Urothelium cell line (cell line): ENCODE results near the gene TMEM250.

Experiments
- DNase-seq: peaks from one replicate; pipeline ENCODE4 v3.0.0; 2011; ENCODE audit warnings: low spot score, mixed read lengths
- FAIRE-seq: peaks from 2 replicates; lab custom pipeline; 2011; peaks lifted over from hg19 to GRCh38; lab: Jason Lieb, UNC

TMEM250 gene

GRCh38 chr9:136098210-136098609 is 20.5 kb downstream of the TMEM250 start:
- DNase-seq (no peak), FAIRE-seq (no peak)

DNA sequence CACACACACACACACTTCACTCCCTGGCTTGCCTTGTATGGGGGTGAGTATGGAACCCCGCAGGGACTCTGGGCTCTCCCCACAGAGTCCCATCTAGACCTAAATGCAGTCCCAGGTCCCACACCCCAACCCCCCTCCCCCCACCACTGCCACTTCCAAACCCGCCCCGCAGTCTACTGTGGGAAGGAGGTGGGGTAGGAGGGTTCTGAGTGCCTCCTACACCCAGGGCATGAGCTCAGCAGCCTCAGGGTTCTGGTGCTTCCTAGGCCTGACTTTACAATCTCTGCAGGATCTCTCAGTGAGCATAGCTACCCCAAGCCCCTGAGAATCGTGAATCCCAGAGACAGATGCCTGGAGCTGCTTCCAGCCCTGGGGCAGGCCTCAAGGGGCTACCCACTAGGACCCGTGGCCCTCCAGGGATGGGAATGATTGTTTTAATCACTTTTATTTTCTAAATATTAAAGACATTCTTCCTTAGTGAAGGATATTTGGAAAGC is 22.1 kb downstream of the TMEM250 start:
- no peak for DNase-seq
- no peak for FAIRE-seq

DNA sequence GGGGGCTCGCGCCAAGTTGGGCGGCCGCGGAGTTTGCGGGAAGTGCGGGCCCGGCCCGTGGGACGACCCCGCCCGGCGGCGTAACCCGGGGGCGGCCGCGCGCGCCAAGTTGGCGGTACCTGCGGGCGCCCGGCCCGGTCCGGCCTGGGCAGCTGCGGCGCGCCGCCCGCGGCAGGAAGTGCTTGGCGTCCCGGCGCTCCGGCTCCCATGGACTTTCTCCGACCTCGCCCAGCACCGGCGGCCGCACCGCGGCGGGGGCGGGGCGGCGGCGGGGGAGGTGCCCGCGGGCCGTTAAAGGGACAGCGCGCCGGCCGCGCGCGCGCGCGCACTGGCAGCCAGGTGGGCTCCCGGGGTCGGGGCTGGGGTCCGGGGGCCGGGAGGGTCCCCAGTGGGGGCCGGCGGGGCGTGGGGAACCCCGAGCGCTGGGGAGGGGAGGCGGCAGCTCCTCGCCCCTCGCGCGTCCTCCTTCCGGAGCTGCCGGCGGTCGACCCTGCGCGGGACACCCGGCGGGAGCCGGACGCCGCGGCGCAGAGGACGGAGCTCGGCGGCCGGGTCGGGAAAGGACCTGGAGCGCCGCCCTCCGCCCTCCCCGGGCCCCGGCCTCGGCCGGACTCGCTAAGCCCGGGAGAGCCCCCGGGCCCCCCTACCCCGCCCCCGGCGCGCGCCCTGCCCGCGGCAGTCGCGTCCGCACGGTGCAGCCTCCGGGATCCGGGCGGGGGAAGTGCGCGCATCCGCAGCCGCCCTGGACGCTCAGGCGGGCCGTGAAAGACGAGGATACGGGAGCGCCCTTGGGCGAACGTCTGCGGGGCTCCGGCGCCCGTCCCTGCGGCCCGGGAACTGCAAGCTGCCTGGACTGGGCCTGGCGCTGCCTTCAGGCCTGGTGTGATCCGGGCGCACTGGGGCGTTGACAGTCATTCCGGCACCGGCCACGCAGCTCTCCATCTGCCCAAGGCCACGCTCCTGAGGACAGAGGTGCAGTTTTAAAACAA is 23.3 kb downstream of the TMEM250 start, which contains the start of gene NACC2:
NACC2 (minus strand) TSS at position 220 of the 989 bp plus-strand sequence. CDS start 44,768 bp downstream, outside the sequence.
- DNase-seq (peak; percentile 77), FAIRE-seq (no peak)

- FAIRE-seq (no peak), DNase-seq (peak; percentile 70)
These were observed 24.4 kb downstream of the TMEM250 start for GRCh38 chr9:136093995-136094881.

DNA sequence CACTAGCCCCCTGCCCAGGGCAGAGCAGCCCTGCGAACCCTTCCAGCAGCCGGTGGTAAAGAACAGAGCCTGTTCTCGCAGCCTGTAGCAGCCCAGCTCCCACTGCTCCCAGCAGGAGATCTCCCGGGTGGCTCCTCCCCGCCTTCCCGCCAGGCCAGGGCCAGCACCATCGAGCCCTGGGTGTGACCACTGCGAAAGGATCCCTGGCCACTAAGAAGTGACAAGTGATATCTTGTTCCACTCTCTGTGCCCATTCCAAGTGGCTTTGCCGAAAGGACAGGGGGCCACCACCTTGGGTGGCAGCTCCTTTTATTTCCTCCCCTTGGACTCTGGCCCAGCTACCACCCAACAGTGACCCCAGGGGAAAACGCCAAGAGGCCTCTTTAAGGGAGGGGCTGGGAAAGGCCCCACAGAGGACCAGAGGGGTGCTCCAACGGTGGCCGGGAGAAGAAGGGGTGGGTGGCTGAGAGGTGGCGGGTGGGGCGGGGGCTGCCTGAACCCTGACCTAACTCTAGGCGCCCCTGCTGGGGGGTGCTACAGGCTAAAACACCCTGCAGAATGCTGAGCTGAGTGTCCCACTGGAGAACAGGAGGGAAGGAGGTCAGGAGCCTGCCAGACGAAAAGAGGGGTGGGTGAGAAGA is 25.2 kb downstream of the TMEM250 start:
- FAIRE-seq (no peak), DNase-seq (peak; percentile 23)

DNA sequence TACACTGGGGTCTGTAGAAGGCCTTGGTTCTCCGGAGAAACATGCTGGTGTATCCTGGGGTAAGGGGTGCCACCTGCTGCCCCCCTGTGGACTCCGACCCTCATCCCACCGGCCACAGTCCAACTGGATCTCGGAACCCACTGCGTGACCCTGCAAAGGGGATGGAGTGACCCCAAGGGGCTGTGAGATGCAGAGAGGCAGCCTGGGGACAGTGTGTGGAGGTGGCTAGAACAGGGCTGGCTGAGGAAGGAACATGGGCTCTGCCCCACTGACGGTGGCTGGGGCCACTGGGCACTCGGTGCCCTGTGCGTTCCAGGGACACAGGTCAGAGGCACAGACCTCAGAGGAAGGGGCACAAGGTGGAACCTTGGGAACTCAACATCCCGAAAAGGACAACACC is 25.9 kb downstream of the TMEM250 start:
- DNase-seq (no peak), FAIRE-seq (no peak)

DNA sequence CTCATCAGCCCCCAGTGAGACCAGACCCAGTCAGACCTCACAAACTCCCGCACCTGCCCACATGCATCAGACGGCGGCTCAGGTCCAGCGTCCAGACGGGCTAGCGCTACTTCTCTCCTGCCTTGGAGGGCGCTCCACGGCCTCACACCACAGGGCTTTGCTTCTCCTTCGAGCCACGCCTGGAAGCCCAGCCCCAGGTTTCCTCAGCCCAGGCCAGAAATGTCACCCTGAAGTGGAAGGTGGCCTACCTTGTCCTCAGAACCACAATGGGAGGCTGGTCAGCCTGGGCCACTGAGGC is 26.4 kb downstream of the TMEM250 start:
- FAIRE-seq, result no peak

DNA sequence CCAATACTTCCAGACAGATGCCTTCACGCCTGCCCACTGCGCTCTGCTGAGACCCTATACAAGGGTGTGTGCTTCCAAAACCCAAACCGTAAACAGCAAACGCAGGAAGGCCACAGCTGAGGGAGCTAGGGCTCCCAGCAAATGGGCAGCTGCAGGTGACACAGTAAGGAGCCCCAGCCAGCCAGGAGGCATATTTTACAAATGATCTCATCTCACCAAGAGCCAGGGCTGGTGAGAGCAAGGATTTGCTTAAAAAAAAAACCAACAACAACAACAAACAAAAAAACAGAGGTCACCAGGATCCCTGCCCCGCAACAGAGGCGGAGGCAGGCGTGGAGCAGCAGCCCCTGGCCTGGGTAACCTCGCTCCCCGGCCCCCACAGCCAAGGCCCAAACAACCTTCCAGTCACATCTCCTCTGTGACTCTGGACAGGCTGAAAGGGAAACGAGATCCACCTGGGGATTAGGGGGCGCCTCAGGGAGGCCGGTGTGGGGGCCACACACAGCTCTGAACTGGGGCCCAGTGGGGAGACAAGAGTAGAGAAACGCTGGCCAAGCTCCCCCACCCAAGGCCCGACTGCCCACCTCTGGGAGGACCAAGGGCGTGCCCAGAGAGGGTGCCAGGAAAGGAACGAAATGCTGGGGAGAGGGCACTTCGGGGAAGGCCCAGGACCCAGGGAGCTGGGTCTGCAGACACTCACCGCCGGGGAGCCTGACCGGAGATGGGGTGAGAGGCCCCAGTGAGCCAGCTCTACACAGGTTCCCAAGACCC is 26.9 kb downstream of the TMEM250 start:
- FAIRE-seq (no peak), DNase-seq (no peak)

More for the DNA sequence above, 26.4 kb downstream of the TMEM250 start:
- no peak for DNase-seq

- FAIRE-seq, result no peak
- DNase-seq, result no peak
These were observed 27.7 kb downstream of the TMEM250 start for GRCh38 chr9:136090768-136091581.

DNA sequence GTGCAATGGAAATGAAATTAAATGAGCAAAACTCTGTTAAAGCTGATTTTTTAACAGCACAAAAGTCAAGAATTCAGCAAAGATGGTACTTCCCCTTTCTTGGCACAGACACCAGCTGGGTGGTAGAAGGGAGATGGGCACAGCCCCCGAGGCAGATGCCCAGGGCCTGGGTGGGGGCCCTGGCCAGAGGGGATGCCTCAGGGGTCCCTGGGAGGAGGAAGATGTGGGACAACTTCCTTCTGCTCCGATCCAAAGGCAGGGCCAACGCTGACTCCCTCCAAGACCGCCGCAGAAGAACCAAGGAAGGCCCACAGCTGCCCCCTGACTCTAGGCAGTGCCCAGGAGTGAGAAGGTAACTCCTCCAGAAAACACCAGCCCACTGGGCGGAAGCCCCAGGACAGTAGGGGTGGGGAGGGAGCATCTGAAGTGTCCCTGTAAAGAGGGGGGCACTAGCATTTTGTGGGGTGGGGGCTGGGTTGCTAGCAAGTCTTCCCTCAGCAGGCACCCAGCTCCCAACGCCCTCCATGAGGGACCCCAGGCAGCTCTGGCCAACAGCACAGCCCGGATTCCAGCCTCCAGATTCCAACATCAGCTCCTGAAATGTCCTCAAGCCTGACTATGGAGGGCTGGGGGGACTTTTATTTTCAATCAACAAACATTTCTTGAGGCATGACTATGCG is 28.5 kb downstream of the TMEM250 start:
- no peak for DNase-seq

GRCh38 chr9:136089697-136090045 is 29.0 kb downstream of the TMEM250 start:
- FAIRE-seq, result no peak
- no peak for DNase-seq

More for the DNA sequence above, 28.5 kb downstream of the TMEM250 start:
- FAIRE-seq, result no peak

GRCh38 chr9:136088939-136089696 is 29.6 kb downstream of the TMEM250 start:
- no peak for FAIRE-seq

DNA sequence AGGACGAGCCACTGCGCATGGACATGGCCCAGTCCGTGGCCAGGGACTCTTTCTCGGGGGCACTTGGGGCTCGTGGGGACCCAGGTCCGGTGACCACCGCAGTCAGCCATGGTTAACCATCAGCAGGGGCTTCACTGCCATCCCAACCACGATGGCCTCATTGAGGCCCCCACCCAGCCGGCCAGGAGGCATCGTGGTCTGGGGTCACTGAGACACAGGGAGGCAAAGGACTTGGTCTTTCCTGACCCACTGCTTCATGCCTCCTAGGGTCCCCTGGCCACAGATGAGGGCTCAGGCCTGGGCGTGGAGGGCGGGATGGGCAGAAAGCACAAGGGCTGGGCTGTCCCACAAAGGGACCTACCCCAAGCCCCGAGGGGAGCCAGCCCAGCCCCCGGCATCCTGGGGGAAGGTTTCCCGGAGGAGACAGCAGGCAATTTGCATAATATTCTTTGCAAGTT is 30.2 kb downstream of the TMEM250 start:
- DNase-seq (no peak), FAIRE-seq (no peak)

More at GRCh38 chr9:136088939-136089696, 29.6 kb downstream of the TMEM250 start:
- no peak for DNase-seq

GRCh38 chr9:136087741-136088480 is 30.8 kb downstream of the TMEM250 start:
- FAIRE-seq (no peak), DNase-seq (no peak)

DNA sequence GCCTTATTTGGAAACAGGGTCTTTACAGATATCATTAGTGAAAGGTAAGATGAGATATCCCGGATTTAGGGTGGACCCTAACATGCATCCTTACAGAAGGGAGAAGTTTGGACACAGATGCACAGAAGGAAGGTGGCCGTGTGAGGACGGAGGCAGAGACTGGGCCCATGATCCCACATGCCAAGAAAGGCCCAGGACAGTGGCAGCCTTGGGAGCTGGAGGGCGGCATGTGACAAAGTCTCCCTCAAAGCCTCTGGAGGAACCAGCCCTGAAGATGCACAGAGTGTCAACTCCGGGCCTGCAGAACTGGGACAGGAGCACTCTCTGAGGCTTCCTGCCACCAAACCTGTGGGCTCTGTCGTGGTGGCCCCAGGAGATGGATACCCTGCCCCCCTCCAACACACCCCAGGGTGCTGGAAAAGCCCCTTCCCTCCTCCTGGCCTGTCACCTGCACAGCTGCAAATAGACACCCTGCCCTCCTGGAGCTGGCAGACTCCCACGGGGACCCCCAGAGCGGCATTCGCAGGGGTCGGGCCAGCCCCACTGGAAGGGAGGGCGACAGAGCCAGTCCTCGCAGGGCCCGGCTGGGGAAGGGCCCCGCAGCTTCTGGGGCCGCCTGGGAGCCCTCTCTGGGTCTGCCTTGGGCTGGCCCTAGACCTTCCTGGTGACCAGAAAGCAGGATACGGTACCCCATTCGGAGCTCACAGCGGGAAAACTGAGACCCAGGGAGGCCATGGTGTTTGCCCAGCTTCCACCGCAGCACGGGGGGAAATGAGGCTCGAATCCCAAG is 31.5 kb downstream of the TMEM250 start:
- DNase-seq (no peak), FAIRE-seq (no peak)

DNA sequence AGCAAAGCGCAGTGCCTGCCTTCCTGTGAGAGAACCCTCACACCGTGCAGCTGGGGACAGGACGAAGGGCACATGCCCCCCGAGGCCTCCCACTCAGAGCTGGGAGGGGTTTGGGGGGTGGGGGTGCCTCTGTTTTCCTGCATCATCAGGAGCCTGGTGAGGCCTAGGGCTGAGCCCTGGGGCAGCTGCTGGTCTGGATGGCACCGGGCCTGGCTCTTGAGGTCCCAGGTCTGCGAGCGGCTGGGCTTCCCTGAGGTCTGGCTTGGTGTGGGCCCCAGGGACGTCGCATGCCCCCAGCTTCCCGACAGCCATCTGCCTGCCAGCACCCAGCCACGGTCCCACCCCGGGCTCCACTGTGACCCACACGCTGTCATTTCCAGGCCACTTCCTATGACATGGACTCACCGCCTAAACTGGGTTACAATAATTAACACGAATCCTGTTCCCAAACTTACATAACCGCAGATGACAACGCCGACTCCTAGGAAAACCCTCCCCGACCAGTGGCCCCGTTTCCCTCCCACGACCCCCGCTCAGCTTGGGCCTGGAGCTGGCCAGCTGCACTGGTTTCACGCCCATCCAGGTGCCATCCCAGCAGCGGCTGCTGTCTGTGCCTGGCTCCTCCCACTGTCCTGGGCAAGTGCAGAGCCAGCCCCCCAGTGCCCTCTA is 32.3 kb downstream of the TMEM250 start:
- no peak for DNase-seq
- FAIRE-seq, result no peak
